Thyroid gland (tissue), 4 donors: ENCODE data around the gene TMEM242. TPM values are rescaled to one million over a fixed set of nuclear protein-coding genes. Genes with fewer than 3 reads are reported as not detected.

Experiments
- DNase-seq, 2 donors: peaks; one replicate each; pipeline ENCODE4 v3.0.0-alpha.2; 2019
- H3K27ac ChIP-seq, 3 donors: fragments of 200-600 bp; sonication (generic); 1 replicate in 2 of 3; 2 replicates in 1 of 3; pipeline ENCODE4 v1.5.1; 2016 to 2019; ENCODE audit warnings: mild to moderate bottlenecking in 1 of 3, moderate library complexity in 1 of 3
- H3K27me3 ChIP-seq: fragments of 200-600 bp; sonication (generic); one replicate; pipeline ENCODE4 v1.5.1; 2019
- H3K36me3 ChIP-seq, 2 donors: fragments of 200-600 bp; sonication (generic); one replicate each; pipeline ENCODE4 v1.5.1; 2016 to 2019
- H3K4me1 ChIP-seq, 2 donors: fragments of 200-600 bp; sonication (generic); one replicate each; pipeline ENCODE4 v1.5.1; 2017 to 2019
- H3K4me3 ChIP-seq, 3 donors: fragments of 200-600 bp; sonication (generic); replicated peaks in 1 of 3; 1 replicate in 2 of 3; 2 replicates in 1 of 3; pipeline ENCODE4 v1.5.1; 2016; ENCODE audit warnings: mild to moderate bottlenecking in 1 of 3
- H3K9me3 ChIP-seq: fragments of 200-600 bp; sonication (generic); one replicate; pipeline ENCODE4 v1.5.1; 2017
- CTCF ChIP-seq, 6 experiments: fragments of 200-600 bp in 3 of 6; fragments of 450-650 bp in 3 of 6; sonication (generic) in 3 of 6; IDR thresholded peaks; one replicate each; pipeline ENCODE4 v1.5.1; 2016 to 2019; ENCODE audit warnings: antibody characterized with exemption in 6 of 6, mild to moderate bottlenecking in 2 of 6, inconsistent platforms in 1 of 6, moderate library complexity in 1 of 6
- POLR2A ChIP-seq, 2 donors: fragments of 450-650 bp; IDR thresholded peaks; one replicate each; pipeline ENCODE4 v1.6.1; 2017; ENCODE audit warnings: antibody characterized with exemption in 2 of 2, mild to moderate bottlenecking in 2 of 2, moderate library complexity in 1 of 2
- WGBS, 2 donors: methylation state at CpG; one replicate each; pipeline ENCODE4 v1.1.5; 2017; 5-methylcytosine and 5-hydroxymethylcytosine counted together
- intact Hi-C: fragments of 100-400 bp; cut with DNase I; formaldehyde crosslinking; loops from one replicate; pipeline ENCODE4 v1.15.1; 2023
- total RNA-seq, 4 donors: library from RNA; depleted of rRNA; stranded (reverse); fragments of >200 nt; gene quantifications; one replicate each; pipeline ENCODE4 v1.2.3, GENCODE V29; 2016

The TMEM242 gene
- total RNA-seq, 4 donors from 2014 or later, result 7.0 to 14.0 (median 9.7) TPM

GRCh38 chr6:157366648-157367047 lies 43.3 kb upstream of the TMEM242 start:
- Histone ChIP-seq H3K27ac (no peak overlapping the region), H3K27me3 (peaks cover 3% of the 10 kb centered on the region), H3K4me1 (no peaks in the 10 kb centered on the region), H3K36me3 (no peaks in the 10 kb centered on the region), H3K9me3 (no peaks in the 10 kb centered on the region), H3K4me3 (no peak overlapping the region)
- 91 to 93% methylated on average over 11 of the region's 11 CpGs for WGBS, 2 donors
- intact Hi-C loops, result no loop called here
- TF ChIP-seq POLR2A (IDR thresholded peaks at IDR 0.05), result no peak
- TF ChIP-seq CTCF (IDR thresholded peaks at IDR 0.05), result no peak
- no peak for DNase-seq

- no peak overlapping the region for H3K27ac ChIP-seq
- H3K4me3 ChIP-seq, result no peak overlapping the region
- TF ChIP-seq CTCF (IDR thresholded peaks at IDR 0.05) (no peak), POLR2A (IDR thresholded peaks at IDR 0.05) (no peak)
- 98% methylated on average over 1 of the region's 1 CpG for WGBS, 2 donors
- peaks cover 3% of the 10 kb centered on the region for H3K27me3 ChIP-seq
- no peak for DNase-seq
- H3K9me3 ChIP-seq, result no peaks in the 10 kb centered on the region
- H3K36me3 ChIP-seq, result no peaks in the 10 kb centered on the region
- intact Hi-C loops, result no loop called here
- no peaks in the 10 kb centered on the region for H3K4me1 ChIP-seq
Observed at GRCh38 chr6:157364705-157365104, 41.4 kb upstream of the TMEM242 start.

- H3K4me1 ChIP-seq, result no peaks in the 10 kb centered on the region
- no peak for DNase-seq
- peaks cover 3% of the 10 kb centered on the region for H3K27me3 ChIP-seq
- TF ChIP-seq POLR2A (IDR thresholded peaks at IDR 0.05) (no peak), CTCF (IDR thresholded peaks at IDR 0.05) (no peak)
- intact Hi-C loops, result no loop called here
- 77 to 85% methylated on average over 3 of the region's 3 CpGs for WGBS, 2 donors
- H3K4me3 ChIP-seq, result no peak overlapping the region
- no peak overlapping the region for H3K27ac ChIP-seq
- no peaks in the 10 kb centered on the region for H3K36me3 ChIP-seq
- no peaks in the 10 kb centered on the region for H3K9me3 ChIP-seq
Observed at GRCh38 chr6:157361886-157362285, 38.6 kb upstream of the TMEM242 start.

- no peak overlapping the region for H3K27ac ChIP-seq
- intact Hi-C loops, result no loop called here
- no peaks in the 10 kb centered on the region for H3K9me3 ChIP-seq
- 82 to 85% methylated on average over 8 of the region's 8 CpGs for WGBS, 2 donors
- DNase-seq, result no peak
- no peak for TF ChIP-seq CTCF (IDR thresholded peaks at IDR 0.05)
- TF ChIP-seq POLR2A (IDR thresholded peaks at IDR 0.05), result no peak
- no peaks in the 10 kb centered on the region for H3K27me3 ChIP-seq
- no peaks in the 10 kb centered on the region for H3K36me3 ChIP-seq
- no peaks in the 10 kb centered on the region for H3K4me1 ChIP-seq
- no peak overlapping the region for H3K4me3 ChIP-seq
Observed at GRCh38 chr6:157358287-157358686, 35.0 kb upstream of the TMEM242 start.

GRCh38 chr6:157346373-157346772 lies 23.1 kb upstream of the TMEM242 start:
- H3K4me1 ChIP-seq, result no peaks in the 10 kb centered on the region
- no peak overlapping the region for H3K4me3 ChIP-seq
- WGBS, 2 donors, result 87 to 90% methylated on average over 2 of the region's 2 CpGs
- no peak overlapping the region for H3K27ac ChIP-seq
- no peaks in the 10 kb centered on the region for H3K27me3 ChIP-seq
- no peak for TF ChIP-seq POLR2A (IDR thresholded peaks at IDR 0.05)
- TF ChIP-seq CTCF (IDR thresholded peaks at IDR 0.05), result no peak
- DNase-seq, result no peak
- H3K36me3 ChIP-seq, result no peaks in the 10 kb centered on the region
- intact Hi-C loops, result no loop called here
- H3K9me3 ChIP-seq, result no peaks in the 10 kb centered on the region
